GM12878 (cell line): ENCODE data around the gene WNT9A. TPM values are rescaled to one million over a fixed set of nuclear protein-coding genes. Genes with fewer than 3 reads are reported as not detected.
"Not testable (repeated sequence)": the region's sequence is repeated elsewhere in the genome, so short reads cannot be mapped to it uniquely, and the experiment has no call there.

ENCODE experiments used
- ATAC-seq: fragments of 200-7000 bp; cut with Tn5 transposase; 3 replicates; pipeline ENCODE4 v1.9.1; 2020; ENCODE audit warnings: mild to moderate bottlenecking, moderate library complexity
- BruUV-seq: library from RNA; stranded (reverse); fragments of 400-500 nt; replicated peaks from 2 replicates; lab custom pipeline; 2021; lab: Mats Ljungman, UMichigan
- CTCF ChIA-PET: fragments of 300-600 bp; sonication (Branson Sonifier 250); formaldehyde crosslinking; extraction: SDS; loops from one replicate; lab custom pipeline; 2021; ENCODE audit warnings: inconsistent platforms; lab: Yijun Ruan, JAX
- POLR2A ChIA-PET: fragments of 350-600 bp; formaldehyde crosslinking; extraction: SDS; loops from one replicate; lab custom pipeline; 2021; ENCODE audit warnings: inconsistent platforms; lab: Charles Lee
- RAD21 ChIA-PET: fragments of 300-600 bp; sonication (Branson Sonifier 250); formaldehyde crosslinking; loops from one replicate; lab custom pipeline; 2023; ENCODE audit warnings: antibody characterized with exemption; ENCODE audit not compliant: unreplicated experiment; lab: Charles Lee
- SMC1A ChIA-PET: fragments of 300-600 bp; sonication (Branson Sonifier 250); formaldehyde crosslinking; loops from one replicate; lab custom pipeline; 2023; ENCODE audit not compliant: unreplicated experiment, uncharacterized antibody; lab: Charles Lee
- DNase-seq: peaks from one replicate; pipeline ENCODE4 v3.0.0-alpha.2; 2011; ENCODE audit warnings: low read depth, low spot score
- FAIRE-seq: peaks from 3 replicates; lab custom pipeline; 2011; peaks lifted over from hg19 to GRCh38; lab: Jason Lieb, UNC
- H2AFZ ChIP-seq: 2 replicates; pipeline ENCODE4 v1.6.0; 2011; ENCODE audit warnings: low read depth, low read length, control low read depth; ENCODE audit not compliant: control insufficient read depth
- H3K27ac ChIP-seq: 2 replicates; pipeline ENCODE4 v1.5.1; 2011; ENCODE audit warnings: control low read depth; ENCODE audit not compliant: control insufficient read depth, insufficient read depth
- H3K27me3 ChIP-seq, 2 experiments: replicated peaks in 1 of 2; 2 replicates each; pipeline versions ENCODE4 v1.6.0 to v1.6.1; 2011; ENCODE audit warnings: low read length in 1 of 2; ENCODE audit not compliant: control insufficient read depth in 2 of 2, insufficient read depth in 2 of 2
- H3K36me3 ChIP-seq, 2 experiments: 2 replicates each; pipeline ENCODE4 v1.5.1; 2011; ENCODE audit warnings: low read length in 1 of 2; ENCODE audit not compliant: control insufficient read depth in 2 of 2, insufficient read depth in 2 of 2
- H3K4me1 ChIP-seq: 2 replicates; pipeline ENCODE4 v1.6.1; 2011; ENCODE audit warnings: mild to moderate bottlenecking, low read length, moderate library complexity, mixed read lengths; ENCODE audit not compliant: control insufficient read depth, insufficient read depth
- H3K4me2 ChIP-seq: 2 replicates; pipeline ENCODE4 v1.6.0; 2011; ENCODE audit warnings: control low read depth; ENCODE audit not compliant: control insufficient read depth, insufficient read depth
- H3K4me3 ChIP-seq: fragments of 200-600 bp; sonication (generic); 2 replicates; pipeline ENCODE4 v1.5.1; 2016
- H3K79me2 ChIP-seq: 2 replicates; pipeline ENCODE4 v1.6.0; 2011; ENCODE audit warnings: low read length; ENCODE audit not compliant: control insufficient read depth, insufficient read depth
- H3K9ac ChIP-seq: 2 replicates; pipeline ENCODE4 v1.8.0; 2011; ENCODE audit warnings: low read length, control low read depth, mixed read lengths; ENCODE audit not compliant: control insufficient read depth, insufficient read depth
- H3K9me3 ChIP-seq: replicated peaks from 3 replicates; pipeline ENCODE4 v1.5.1; 2011; ENCODE audit warnings: mild to moderate bottlenecking, low read length; ENCODE audit not compliant: control insufficient read depth, insufficient read depth
- H4K20me1 ChIP-seq: 2 replicates; pipeline ENCODE4 v1.6.0; 2011; ENCODE audit not compliant: control insufficient read depth, insufficient read depth
- CTCF ChIP-seq, 3 experiments: IDR thresholded peaks in 2 of 3; conservative IDR thresholded peaks in 1 of 3; 2 replicates each; pipeline ENCODE4 v1.5.1; 2011; ENCODE audit warnings: low read depth in 3 of 3, low read length in 3 of 3, mild to moderate bottlenecking in 3 of 3, control low read depth in 2 of 3, moderate library complexity in 2 of 3, inconsistent platforms in 1 of 3, mixed read lengths in 1 of 3; ENCODE audit not compliant: control insufficient read depth in 2 of 3, insufficient read depth in 1 of 3; ENCODE audit errors: extremely low read depth in 1 of 3
- WGBS: methylation state at CpG from one replicate; pipeline ENCODE4 v1.1.6; 2016; ENCODE audit warnings: low lambda C conversion rate; ENCODE audit not compliant: insufficient replicate concordance, insufficient coverage; ENCODE audit errors: missing lambda C conversion rate; 5-methylcytosine and 5-hydroxymethylcytosine counted together
- in situ Hi-C: fragments of 300-500 bp; cut with MboI; formaldehyde crosslinking; loops from 9 replicates; pipeline ENCODE4 v1.14.3; 2018; ENCODE audit warnings: mixed read lengths
- intact Hi-C: fragments of 100-400 bp; cut with micrococcal nuclease; formaldehyde crosslinking; loops from one replicate; pipeline ENCODE4 v1.14.2; 2022; ENCODE audit not compliant: unreplicated experiment
- polyA plus RNA-seq, 11 experiments: library from polyadenylated mRNA; depleted of rRNA in 4 of 11; unstranded in 6 of 11; stranded (reverse) in 5 of 11; fragments of >200 nt; fragmentation: Nextera tagmentation in 4 of 11; fragmentation: Illumina TruSeq in 1 of 11; extraction: Ambion mirVana in 4 of 11; extraction: Trizol in 1 of 11; gene quantifications; 1 replicate in 1 of 11; 2 replicates in 10 of 11; pipeline versions ENCODE4 v1.2.1 to v1.2.3, GENCODE V29; 2011 to 2016; ENCODE audit warnings: inconsistent platforms in 2 of 11, missing spikeins in 2 of 11, low read depth in 1 of 11
- total RNA-seq, 4 experiments: library from RNA; depleted of rRNA in 3 of 4; stranded (reverse); fragments of >200 nt in 3 of 4; fragmentation: Illumina TruSeq in 1 of 4; extraction: Trizol in 1 of 4; gene quantifications; 2 replicates each; pipeline versions ENCODE4 v1.2.1 to v1.2.3, GENCODE V29; 2013 to 2021

The WNT9A gene
- total and polyA plus RNA-seq, 10 of the 15 experiments (the other 5 are each of a cell fraction or from before 2014, with no cell fraction given), result not detected

DNA sequence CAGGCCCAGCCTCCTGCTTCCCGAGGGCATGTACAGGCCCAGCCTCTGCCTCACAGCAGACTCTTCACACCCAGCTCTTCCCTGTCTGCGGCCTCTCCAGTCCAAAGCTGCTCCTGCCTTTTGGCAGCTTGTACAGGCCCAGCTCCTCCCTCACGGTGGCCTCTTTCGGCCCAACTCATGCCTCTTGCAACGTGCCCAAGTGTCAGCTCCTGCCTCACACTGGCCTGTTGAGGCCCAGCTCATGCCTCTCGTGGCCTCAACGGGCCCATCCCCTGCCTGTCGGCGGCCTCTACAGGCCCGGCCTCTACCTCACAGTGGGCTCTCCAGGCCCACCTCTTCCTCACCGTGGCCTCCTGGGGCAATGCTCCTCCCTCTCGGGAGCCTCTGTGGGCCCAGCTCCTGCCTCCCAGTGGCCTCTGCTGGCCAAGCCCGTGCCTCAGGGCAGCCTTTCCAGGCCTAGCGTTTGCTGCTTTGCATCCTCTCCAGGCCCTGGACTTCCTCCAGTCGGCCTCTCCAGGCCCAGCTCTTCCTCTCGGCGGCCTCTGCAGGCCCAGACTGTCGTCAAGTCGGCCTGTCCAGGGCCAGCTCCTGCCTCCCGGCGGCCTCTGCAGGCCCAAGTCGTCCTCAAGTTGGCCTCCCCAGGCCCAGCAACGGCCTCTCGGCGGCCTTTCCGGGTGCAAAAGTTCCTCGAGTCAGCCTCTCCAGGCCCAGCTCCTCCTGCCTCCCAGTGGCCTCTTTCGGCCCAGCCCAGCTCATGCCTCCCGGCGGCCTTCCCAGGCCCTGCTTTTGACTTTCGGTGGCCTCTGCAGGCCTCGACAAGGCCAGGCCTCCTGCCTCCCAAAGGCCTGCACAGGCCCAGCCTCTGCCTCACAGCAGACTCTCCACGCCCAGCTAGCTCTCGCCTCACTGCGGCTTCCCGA, 22.6 kb upstream of the WNT9A start:
- intact Hi-C loops, FAIRE-seq, in situ Hi-C loops, RAD21 ChIA-PET, H3K27me3 ChIP-seq, H3K9ac ChIP-seq, CTCF ChIA-PET, H3K9me3 ChIP-seq, DNase-seq, H2AFZ ChIP-seq, H3K79me2 ChIP-seq, H4K20me1 ChIP-seq, POLR2A ChIA-PET, ATAC-seq, H3K36me3 ChIP-seq, SMC1A ChIA-PET, H3K4me1 ChIP-seq, BruUV-seq, H3K4me2 ChIP-seq, H3K4me3 ChIP-seq, H3K27ac ChIP-seq: not testable (repeated sequence)
- WGBS, result 60% methylated on average over 30 of the region's 36 CpGs

GRCh38 chr1:227967815-227968214, 20.1 kb upstream of the WNT9A start:
- H3K27me3 ChIP-seq, FAIRE-seq, H3K4me1 ChIP-seq, intact Hi-C loops, H3K9ac ChIP-seq, H3K9me3 ChIP-seq, H3K36me3 ChIP-seq, H3K4me3 ChIP-seq, H3K79me2 ChIP-seq, ATAC-seq, CTCF ChIA-PET, H3K27ac ChIP-seq, BruUV-seq, H4K20me1 ChIP-seq, POLR2A ChIA-PET, in situ Hi-C loops, H2AFZ ChIP-seq, SMC1A ChIA-PET, H3K4me2 ChIP-seq, DNase-seq, RAD21 ChIA-PET: not testable (repeated sequence)
- WGBS, result 60% methylated on average over 5 of the region's 5 CpGs
- TF ChIP-seq CTCF (IDR thresholded peaks at IDR 0.05 in 2 of 3, conservative IDR thresholded peaks at IDR 0.05 in 1 of 3; ENCODE audit: control insufficient read depth in 2 of 3, extremely low read depth in 1 of 3, insufficient read depth in 1 of 3, low read depth in 3 of 3, low read length in 3 of 3), result 0 out of 6 replicates have a peak, but pooled peaks of 2 of the 3 experiments have one; percentile 1 to 9

DNA sequence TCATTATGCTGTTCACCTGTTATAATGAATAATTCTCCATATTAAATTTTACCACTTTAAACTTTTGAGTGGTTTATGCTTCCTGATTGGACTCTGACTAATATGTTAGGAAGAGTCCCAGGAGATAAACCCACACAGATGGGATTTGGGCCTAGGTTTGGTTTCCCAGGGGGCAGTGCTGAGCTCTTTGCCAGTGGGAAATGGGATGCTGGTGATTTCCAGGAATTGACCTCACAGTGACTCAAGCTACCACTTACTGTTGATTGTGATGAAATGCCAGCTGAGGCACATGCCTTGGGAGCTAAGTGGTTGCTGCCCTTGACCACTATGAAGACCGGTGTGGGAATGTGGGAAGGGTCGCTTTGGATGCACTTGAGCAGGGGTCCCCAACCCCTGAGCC, 19.0 kb upstream of the WNT9A start:
- H4K20me1 ChIP-seq, RAD21 ChIA-PET, ATAC-seq, DNase-seq, POLR2A ChIA-PET, H3K4me1 ChIP-seq, H3K4me3 ChIP-seq, H3K36me3 ChIP-seq, H3K4me2 ChIP-seq, H3K9ac ChIP-seq, H2AFZ ChIP-seq, intact Hi-C loops, in situ Hi-C loops, SMC1A ChIA-PET, BruUV-seq, H3K27ac ChIP-seq, CTCF ChIA-PET, FAIRE-seq, H3K79me2 ChIP-seq, H3K27me3 ChIP-seq, H3K9me3 ChIP-seq: not testable (repeated sequence)
- WGBS, result 47% methylated on average over 2 of the region's 2 CpGs
